M059J (cell line): Measurements from ENCODE around the gene KNCN. TPM values are rescaled to one million over a fixed set of nuclear protein-coding genes. Genes with fewer than 3 reads are reported as not detected.

Experiments
- DNase-seq: peaks from one replicate; pipeline ENCODE4 v3.0.0-alpha.2; 2012; ENCODE audit warnings: low read depth
- total RNA-seq: library from RNA; depleted of rRNA; stranded (reverse); fragments of >200 nt; shearing (Covaris generic); gene quantifications from 2 replicates; pipeline ENCODE4 v1.2.3, GENCODE V29; 2014

The KNCN gene
- total RNA-seq, 1 experiment from 2014 or later = not detected

DNA sequence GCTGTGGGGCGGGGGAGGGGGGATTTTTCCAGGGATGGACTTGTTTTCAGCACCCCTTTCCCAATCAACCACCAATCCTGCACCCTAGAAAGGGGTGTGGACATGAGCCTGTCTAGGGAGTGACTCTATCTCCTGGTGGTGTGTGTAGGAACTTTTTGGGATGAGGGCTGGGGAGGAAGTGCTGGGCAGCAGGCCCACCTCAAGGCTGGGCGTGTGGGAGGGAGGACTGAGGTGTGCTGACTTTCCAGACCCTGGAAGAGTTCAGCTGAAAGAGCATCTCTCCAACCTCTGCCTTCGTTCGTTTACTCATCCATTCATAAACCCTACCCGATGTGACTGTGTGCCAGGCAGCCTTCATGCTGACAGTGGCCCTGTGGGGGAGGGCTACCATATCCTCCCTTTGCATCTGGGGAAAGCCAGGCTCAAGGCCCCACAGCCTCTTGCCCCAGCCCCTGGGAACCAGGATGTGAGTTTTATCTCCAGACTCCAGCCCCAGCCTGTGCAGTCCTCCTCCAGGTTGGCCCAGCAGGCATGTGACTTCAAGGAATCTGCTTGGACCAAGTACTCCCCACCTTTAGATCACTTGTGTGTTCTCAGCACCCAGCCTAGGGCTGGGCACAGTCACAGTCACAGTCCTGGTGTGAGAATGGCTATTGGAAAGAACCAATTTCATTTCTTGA, 6.7 kb downstream of the KNCN start:
- no peak for DNase-seq

DNA sequence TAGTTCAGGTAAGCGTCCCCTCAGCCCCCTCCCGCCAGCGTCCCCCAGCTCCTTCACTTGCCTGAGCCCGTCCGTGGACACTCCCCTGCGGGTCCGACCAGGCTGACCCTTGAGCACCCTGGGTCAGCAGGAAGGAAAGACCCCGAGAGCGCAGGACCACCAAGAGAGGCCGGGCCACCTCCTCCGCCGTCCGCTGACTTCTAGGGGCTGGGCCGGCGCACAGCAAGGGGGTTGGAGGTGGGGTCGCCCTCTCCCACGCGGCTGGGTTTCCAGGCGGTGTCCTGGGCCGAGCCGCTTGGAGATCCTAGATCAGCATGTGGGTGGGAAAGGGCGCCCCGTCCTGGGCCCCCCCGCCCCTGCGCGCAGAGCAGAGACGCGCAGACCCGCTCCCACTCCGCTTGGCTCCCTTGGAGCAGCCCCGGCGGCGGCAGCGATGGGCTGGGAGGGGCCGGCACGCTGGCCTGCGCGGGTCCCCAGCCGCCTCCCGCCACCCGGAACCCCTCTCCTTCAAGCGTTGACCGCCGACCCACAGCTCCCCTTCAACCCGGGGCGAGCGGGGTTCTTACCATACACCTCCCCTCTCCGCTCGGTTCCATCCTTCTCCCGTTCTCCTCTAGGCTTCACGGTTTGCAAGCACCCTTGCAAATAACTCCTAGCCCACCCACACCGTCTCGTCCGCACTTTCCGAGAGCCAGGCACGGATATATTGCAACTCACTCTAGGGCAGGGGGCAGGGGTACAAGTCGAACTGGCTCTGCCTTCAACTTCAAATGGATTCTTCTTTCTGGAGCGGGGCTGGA, 7.5 kb downstream of the KNCN start:
- no peak for DNase-seq

DNA sequence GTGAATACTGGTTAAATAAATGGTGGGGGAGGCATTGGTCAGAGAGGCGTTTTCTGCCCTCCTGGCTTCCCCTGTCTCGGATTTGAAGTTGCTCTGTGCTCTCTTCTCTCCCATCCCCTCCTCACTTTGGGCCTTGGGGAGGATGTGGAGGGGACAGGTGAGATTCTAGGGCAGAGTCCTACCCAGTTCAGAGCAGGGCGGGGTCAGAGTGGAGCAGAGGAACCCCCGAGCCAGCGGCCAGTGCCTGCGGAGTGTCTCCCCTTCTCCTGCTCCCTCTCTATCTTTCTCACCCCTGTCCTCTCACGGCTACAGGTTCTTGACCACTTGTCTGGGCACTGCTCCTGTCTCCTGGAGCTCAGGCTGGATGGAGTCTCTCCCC, 8.1 kb downstream of the KNCN start:
- DNase-seq = no peak

DNA sequence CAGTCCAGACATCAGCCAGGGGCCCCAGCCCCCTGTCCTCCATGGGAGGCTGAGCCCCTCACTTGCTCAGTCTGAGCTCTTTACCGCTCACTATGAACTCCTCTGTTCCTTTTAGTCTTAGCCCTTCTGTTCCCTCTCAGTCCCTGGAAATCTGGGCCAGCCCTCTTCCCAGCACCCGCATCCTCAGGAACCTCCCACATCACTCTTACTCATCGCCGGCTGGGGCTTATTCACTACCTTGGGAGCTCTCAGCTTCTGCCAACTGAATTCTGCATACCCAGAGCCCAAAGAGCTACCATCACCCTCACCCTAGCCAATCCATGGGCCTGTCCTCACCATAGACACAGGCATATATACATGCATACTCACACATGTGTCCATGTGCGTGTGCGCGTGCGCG, 11.5 kb downstream of the KNCN start:
- DNase-seq = peak; percentile 79

DNA sequence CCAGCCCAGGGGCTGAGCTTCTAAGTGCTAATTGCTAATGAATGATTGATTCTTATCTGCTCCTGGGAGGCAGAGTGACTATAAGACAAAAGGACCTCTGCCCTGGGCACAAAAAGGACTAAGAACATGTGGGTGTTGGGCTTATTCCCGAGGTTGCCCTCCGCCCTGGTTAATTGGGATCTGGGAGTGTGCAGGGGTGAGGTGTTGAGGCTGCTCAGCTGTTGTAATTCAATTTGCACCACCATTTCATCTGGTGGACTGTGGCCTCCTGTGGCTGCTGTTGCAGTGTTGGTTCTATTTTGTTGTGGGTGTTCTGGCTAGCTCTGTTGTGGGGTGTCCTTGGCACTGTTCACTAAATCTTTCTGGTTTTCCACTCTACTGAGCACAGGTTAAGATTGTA, 13.3 kb downstream of the KNCN start:
- DNase-seq = no peak

DNA sequence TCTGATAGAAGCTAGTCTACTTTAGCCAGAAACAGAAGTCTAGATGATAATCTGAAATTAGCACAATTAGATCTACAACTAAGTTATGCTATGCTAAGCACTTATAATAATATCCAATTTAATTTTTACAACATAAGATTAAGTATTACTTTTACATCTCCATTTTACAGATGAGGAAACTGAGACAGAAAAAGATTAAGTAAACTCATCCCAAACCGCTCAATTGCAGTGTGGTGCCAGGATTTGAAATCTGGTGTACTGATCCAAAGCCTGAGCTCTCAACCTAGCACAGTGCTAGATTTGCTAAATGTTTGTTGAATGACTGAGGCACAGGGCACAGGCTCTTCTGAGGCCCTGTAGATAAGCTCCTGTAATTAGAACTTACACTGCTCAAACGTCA, 13.8 kb downstream of the KNCN start:
- no peak for DNase-seq

DNA sequence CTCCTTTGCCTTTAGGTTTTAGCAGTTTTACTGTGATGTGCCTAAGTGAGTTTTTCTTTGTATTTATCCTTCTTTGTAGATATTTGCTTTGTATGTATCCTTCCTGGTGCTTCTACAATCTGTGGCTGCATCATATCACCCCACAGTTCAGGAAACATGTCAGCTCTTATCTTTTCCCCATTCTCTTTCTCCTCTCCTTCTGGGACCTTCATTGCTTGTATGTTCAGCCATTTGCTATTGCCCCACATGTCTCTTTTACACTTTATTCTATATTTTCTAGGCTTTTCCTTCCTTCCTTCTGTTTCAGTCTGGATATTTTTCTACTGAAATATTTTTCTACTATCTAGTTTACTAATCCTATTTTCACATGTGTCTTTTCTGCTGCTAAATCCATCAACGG, 14.9 kb downstream of the KNCN start:
- no peak for DNase-seq

DNA sequence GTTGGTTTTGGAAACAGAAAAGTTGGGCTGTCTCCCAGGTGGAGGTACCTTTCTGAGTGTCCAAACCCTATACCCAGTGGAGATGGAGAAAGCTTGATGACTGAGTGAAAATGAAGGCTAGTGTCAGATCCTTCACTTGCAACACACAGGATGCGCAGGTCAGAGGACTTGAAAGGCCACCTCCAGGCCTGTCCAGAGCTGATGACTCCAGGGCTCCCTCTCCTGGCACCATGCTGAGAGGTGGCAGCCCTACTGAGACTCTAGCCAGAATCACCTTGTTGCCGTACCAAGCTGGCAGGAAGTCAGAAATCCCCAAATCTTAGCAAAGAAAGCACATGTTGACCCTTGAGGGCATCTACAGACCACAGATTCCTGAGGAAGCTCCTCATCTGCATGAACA, 16.4 kb downstream of the KNCN start:
- DNase-seq = peak; percentile 53

DNA sequence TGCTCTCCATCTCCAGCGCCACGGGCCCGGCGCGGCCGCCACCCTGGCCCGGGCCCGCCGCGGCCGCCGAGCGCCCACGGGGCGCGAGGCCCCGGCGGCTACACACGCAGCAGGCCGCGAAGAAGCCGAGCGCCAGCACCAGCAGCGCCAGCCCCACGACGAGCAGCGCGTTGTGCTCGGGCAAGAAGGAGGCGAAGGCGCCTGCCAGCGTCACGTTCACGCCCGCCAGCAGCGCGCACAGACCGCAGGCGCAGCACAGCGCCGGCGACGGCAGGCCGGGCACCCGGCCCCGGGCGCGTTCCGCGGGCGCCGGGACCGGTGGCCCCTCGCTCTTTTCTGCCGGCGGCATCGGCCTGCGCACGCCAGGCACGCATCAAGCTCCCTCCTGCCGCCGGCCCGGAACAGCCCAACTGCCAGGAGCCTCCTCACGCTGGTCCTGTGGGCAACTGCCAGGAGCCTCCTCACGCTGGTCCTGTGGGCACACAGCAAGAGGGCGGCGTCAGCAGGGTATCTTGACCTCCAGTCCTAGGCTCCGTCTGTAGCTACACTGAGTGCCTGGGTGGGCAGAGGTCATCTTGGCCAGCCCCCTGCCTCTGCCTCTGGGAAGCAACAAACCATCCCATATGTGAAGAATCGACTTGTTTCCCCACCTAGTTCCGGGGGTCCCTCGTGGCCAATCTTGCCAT, 18.1 kb downstream of the KNCN start:
- peak; percentile 42 for DNase-seq

DNA sequence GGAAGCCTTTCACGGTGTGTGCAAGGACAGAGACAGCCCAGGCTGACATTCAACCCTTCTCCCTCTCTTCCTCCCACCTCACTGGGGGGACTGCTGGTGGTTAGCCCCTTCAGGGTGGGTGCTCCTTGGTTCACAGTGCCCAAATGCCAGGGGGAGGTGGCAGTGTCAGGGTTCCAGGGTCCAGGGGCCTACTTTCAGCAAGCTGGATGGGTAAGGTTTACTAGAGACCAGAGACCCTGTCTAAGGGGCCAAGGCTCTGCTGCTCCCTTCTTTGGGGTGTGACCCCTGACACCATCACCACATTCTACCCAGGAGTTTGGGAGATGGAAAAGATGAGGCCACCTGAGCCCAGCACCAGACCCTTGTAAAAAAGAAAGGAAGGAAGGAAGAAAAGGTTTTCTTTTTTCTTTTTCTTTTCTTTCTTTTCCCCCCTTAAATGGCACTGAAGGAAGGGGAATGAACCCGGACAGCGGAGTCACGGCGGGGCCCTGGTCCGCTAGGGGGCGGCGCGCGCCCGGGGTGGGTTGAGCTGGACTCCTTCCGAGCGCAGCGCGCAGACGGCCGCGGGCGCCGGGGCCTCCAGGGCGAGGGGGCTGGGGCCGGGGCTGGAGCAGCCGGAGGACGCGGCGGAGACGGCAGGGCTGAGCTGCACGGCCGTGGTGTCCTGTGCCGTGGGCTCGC, 18.8 kb downstream of the KNCN start:
- DNase-seq = peak; percentile 56

DNA sequence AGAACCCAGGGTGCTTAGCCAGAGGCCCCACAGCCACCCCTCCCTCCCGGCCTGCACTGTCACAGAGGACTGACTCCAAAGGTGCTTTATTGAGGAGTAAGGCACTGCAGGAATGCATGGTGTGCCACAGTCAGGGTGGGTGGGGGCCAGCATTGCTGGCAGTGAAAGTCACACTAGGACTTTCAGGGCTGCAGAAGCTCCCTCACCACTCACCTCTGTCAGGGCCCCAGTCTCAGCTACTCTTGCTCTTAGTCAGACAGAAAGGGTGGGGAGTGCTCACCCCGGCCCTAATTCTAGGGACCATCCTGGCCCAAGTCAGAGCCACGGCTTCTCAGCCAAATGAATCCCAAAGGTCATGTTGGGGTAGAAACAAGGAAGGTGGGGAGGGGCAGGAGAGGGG, 19.4 kb downstream of the KNCN start:
- no peak for DNase-seq

DNA sequence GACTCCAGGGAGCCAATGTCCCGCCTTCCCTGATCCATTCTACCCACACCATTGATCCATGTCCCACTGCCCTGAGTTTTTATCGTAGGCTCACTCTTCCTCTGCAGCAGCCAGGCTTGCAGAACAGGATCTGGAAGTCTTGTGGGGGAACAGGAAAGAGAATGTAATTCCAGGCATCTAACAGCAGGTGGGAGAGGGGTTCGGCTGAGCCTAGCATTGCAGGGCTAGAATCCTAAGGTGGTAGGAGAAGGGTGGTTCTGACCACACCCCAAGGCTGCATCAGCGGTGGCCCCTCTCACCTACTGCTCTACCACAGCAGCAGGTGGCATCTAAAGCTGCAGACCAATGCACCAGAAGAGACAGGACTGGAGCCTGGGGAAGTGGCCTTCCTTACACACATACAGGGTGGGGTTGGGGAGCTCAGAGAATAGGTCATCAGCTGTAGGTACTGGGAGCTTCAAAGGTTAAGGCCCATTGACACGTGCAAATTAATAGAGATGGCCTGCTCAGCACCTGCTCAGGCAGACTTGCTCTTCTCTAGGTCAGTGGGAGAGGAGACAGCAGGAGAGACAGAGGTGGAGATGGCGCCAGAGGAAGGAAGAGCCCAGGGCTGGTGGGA, 20.5 kb downstream of the KNCN start:
- DNase-seq = no peak

DNA sequence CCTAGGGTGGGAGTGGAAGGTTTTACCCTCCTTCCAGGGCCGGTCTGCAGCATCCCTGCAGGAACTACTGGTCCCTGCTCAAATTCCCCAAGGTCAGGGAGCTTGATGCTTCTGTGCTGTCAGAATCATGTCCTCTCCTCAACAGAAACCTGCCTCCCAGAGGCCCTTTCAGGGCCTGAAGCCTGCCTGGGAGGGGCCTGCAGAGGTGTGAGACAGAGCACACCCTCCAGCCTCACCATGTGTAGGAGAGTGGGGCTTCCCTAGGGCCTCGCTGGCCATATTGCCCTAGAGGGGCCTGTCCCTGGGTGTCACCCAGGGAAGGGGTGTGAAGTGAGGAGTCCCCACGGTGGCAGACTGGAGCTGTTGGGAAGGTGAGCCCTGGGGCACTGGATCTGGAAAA, 21.1 kb downstream of the KNCN start:
- no peak for DNase-seq

DNA sequence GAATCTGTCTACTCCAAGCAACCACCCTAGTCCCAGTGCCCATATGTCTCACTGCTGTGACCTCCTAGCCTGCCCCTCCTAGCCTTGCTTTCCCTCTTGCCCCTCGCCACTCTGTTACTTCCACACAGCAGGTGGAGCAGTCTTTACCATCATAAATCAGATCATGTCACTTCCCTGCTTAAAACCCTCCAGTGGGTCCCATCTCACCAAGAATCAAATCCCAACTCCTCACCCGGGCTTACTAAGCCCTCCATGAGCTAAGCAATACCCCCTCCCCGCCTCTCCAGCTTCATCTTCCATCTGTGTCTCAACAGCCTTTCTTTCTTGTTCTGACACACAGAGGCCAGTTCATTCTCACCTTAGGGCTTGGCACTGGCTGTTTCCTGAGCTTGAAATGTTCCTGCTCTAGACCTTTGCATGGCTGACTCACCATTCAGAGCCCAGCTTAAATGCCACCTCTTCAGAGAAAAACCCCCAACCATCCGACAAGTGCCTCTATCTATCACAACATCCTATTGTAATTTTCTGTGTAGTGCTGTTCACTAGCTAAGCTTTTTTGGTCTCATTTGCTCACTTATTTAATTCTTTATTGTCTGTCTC, 22.3 kb downstream of the KNCN start:
- peak; percentile 40 for DNase-seq

DNA sequence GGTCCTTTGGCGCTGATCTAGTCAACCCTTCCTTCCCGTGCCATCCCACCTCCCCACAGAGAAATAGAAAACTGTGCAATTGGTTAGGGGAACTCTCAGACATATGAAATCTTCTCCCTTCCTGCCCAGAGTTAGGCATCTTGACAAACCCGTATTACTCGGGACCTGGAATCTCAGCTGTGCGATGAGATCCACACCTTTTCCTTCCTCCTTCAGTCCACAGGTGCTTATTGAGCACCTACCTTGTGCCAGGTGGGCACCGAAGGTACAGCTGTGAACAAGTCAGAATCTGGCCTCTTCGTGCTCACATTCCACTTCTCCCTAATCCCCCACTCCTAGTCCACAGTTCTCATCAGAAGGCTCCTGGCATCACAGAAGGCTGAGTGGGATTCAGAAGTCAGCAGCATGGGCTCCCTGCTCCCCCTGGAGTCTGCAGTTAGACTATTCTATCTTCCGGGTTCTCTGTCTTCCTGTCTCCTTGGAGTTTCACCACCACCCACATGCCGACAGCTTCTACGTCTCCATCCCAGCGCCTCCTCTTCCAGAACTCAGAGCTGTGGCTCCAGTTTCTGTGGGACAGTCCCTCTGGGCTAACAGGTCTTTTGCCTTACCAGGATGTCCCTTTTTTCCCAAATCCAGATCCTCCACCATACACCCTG, 23.0 kb downstream of the KNCN start:
- no peak for DNase-seq

DNA sequence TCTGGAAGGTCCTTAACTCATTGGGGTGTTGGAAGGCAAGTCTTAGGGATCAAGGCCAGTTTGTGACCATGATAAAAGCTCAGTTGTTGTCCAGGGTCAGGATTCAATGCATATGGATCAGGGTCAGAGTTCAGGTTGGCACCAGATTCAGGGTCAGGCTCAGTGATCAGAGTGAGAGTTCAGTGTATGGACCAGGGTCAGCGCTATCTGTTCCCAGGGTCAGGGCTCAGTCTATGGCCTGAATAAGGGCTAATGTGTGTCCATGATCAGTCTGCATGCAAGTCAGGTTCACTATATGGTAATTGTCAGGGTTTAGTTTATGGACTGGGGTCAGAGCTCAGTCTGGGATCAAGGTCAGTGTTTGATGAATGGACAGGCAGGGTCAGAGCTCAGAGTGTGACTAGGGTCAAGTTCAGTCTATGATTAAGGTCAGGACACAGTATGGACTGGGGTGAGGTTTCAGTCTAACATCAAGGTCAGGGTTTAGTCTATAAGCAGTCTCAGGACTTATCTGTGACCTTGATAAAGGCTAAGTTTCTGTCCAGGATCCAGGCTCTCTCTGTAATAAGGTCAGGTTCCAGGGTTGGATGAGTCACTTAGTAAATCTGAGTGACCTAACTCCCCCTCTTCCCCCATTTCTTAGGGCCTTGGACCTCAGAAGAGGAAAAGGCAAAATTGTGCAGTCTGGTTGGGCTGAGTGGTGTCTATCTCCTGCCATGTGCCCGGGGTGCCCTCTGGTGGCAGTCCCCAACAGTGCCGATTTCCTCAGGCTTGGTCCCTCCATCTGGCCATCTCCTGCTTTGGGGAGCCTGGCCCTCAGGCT, 23.8 kb downstream of the KNCN start:
- DNase-seq = peak; percentile 75

DNA sequence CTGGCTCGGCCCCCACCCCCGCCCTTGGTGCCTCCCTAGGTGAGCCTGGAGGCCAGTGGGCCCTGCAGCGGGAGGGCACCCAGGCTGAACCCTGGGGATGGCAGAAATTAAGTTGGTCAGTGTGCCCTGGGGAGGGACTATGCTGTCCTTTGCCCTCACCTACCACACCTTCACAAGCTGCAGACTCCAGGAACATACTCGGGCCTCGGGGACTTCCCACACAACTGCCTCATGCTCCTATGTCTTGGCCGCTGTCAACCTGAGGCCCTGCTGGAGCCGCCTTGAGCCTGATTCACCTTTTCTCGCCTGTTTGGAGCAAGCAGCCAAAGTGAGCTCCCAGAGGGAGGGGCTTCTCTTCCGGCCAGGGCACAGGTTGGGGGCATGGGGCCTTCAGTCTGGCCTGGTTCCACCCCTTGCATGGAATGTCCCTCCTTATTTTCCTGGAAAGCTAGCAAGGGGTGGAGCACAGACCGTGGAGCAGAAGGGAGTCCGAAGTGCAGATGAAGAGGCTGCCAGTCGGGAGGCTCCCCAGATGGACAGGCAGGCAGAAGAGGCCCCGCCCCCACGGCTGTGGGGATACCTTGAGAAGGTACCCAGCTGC, 24.7 kb downstream of the KNCN start:
- DNase-seq = no peak

DNA sequence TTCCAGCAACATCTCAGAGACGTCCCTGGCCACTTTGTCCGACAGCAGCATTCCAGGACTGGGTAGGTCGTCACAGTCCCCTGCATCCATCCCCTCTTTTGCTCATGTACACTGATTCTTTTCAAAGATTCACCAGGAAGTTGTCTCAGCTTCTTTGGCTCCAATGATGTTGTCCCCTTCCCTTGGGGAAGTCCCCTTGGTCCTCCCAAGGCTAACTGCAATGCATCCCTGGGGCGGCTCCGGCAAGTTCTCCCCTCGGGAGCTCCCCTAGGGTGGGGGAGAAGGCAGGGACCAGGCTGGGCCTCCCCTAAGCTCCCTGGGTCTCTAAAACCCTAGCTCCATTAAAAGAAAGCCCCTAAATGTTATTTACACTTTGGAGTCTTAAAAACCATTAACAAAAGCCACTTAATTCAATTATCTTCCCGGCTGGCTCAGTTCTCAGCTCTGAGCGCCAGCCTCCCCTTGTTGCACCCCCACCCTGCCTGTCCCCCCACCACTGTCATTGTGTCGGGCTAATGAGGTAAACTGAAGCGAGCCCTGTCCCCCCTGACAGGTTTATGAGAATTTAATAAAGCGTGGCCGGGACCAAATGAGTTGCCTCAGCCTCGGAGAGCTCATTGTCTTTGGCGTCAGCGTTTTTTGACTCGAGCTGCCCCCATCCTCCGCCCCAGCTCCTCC, 25.3 kb downstream of the KNCN start:
- no peak for DNase-seq
